Endothelial cell of umbilical vein (primary cell): ENCODE results near the gene TRPM5. TPM values are rescaled to one million over a fixed set of nuclear protein-coding genes. Genes with fewer than 3 reads are reported as not detected.

Source experiments
- BruUV-seq: library from RNA; stranded (reverse); fragments of 400-500 nt; replicated peaks from 2 replicates; lab custom pipeline; 2021; lab: Mats Ljungman, UMichigan
- CTCF ChIA-PET: fragments of 300-600, 350-600 bp; sonication (Branson Sonifier 250); formaldehyde crosslinking; loops from one replicate; lab custom pipeline; 2021; ENCODE audit warnings: antibody characterized with exemption, inconsistent platforms; lab: Charles Lee
- POLR2A ChIA-PET: fragments of 300-600, 350-600 bp; sonication (Branson Sonifier 250); formaldehyde crosslinking; loops from one replicate; lab custom pipeline; 2021; ENCODE audit warnings: antibody characterized with exemption, inconsistent platforms; lab: Charles Lee
- DNase-seq: peaks from one replicate; pipeline ENCODE4 v3.0.0-alpha.2; 2011; ENCODE audit warnings: low read depth, low spot score
- FAIRE-seq: peaks from 2 replicates; lab custom pipeline; 2011; peaks lifted over from hg19 to GRCh38; lab: Jason Lieb, UNC
- H2AFZ ChIP-seq: 2 replicates; pipeline ENCODE4 v1.6.0; 2012; ENCODE audit warnings: low read depth, low read length, control low read depth, inconsistent platforms
- H3K27ac ChIP-seq: 2 replicates; pipeline ENCODE4 v1.5.1; 2011; ENCODE audit warnings: low read depth, mild to moderate bottlenecking, control low read depth, low read length, moderate library complexity; ENCODE audit not compliant: insufficient read depth
- H3K27me3 ChIP-seq, 2 experiments: 2 replicates each; pipeline versions ENCODE4 v1.6.0 to v1.6.1; 2011; ENCODE audit warnings: low read length in 2 of 2, mixed read lengths in 1 of 2; ENCODE audit not compliant: control insufficient read depth in 2 of 2, insufficient read depth in 2 of 2
- H3K36me3 ChIP-seq, 2 experiments: 2 replicates in 1 of 2; 3 replicates in 1 of 2; pipeline ENCODE4 v1.5.1; 2011; ENCODE audit warnings: low read length in 2 of 2, mild to moderate bottlenecking in 1 of 2, moderate library complexity in 1 of 2; ENCODE audit not compliant: control insufficient read depth in 2 of 2, insufficient read depth in 2 of 2; ENCODE audit errors: extremely low read depth in 1 of 2
- H3K4me1 ChIP-seq: 3 replicates; pipeline ENCODE4 v1.5.1; 2011; ENCODE audit warnings: mild to moderate bottlenecking, low read length; ENCODE audit not compliant: control insufficient read depth, insufficient read depth; ENCODE audit errors: extremely low read depth
- H3K4me2 ChIP-seq: 2 replicates; pipeline ENCODE4 v1.6.1; 2011; ENCODE audit warnings: low read length, control low read depth, mixed read lengths; ENCODE audit not compliant: insufficient read depth
- H3K4me3 ChIP-seq, 3 experiments: fragments of 200-600 bp in 1 of 3; sonication (generic), shearing (Covaris generic) in 1 of 3; replicated peaks in 1 of 3; 2 replicates each; pipeline ENCODE4 v1.5.1; 2011 to 2016; ENCODE audit warnings: control low read depth in 3 of 3, low read length in 3 of 3, mild to moderate bottlenecking in 2 of 3, inconsistent platforms in 1 of 3, low read depth in 1 of 3, moderate library complexity in 1 of 3; ENCODE audit not compliant: insufficient read depth in 1 of 3
- H3K79me2 ChIP-seq: 2 replicates; pipeline ENCODE4 v1.6.0; 2012; ENCODE audit warnings: low read length, inconsistent platforms; ENCODE audit not compliant: control insufficient read depth, insufficient read depth
- H3K9ac ChIP-seq: replicated peaks from 2 replicates; pipeline ENCODE3; 2011; ENCODE audit warnings: low read length, control low read depth; ENCODE audit not compliant: insufficient read depth; ENCODE audit errors: extremely low read depth
- H3K9me1 ChIP-seq: replicated peaks from 3 replicates; pipeline ENCODE4 v1.6.0; 2011; ENCODE audit warnings: mild to moderate bottlenecking, low read length; ENCODE audit not compliant: control insufficient read depth, insufficient read depth; ENCODE audit errors: extremely low read depth
- H3K9me3 ChIP-seq: replicated peaks from 2 replicates; pipeline ENCODE4 v1.5.1; 2012; ENCODE audit warnings: low read length, inconsistent platforms; ENCODE audit not compliant: control insufficient read depth, insufficient read depth
- H4K20me1 ChIP-seq: replicated peaks from 2 replicates; pipeline ENCODE3; 2011; ENCODE audit warnings: mild to moderate bottlenecking, low read length; ENCODE audit not compliant: control insufficient read depth, insufficient read depth; ENCODE audit errors: extremely low read depth
- EZH2 ChIP-seq: IDR thresholded peaks from 2 replicates; pipeline ENCODE4 v1.6.1; 2012; ENCODE audit warnings: borderline replicate concordance, low read depth, mild to moderate bottlenecking, moderate library complexity, low read length, inconsistent platforms; ENCODE audit not compliant: severe bottlenecking
- FOS ChIP-seq: IDR thresholded peaks from 2 replicates; pipeline ENCODE4 v1.6.1; 2011; ENCODE audit warnings: mild to moderate bottlenecking, low read length, moderate library complexity, borderline replicate concordance; ENCODE audit not compliant: insufficient read depth
- GATA2 ChIP-seq: IDR thresholded peaks from 2 replicates; pipeline ENCODE4 v1.7.0; 2011; ENCODE audit warnings: low read depth, mild to moderate bottlenecking, moderate library complexity, mixed read lengths, low read length; ENCODE audit not compliant: insufficient read length, insufficient read depth
- JUN ChIP-seq: IDR thresholded peaks from 2 replicates; pipeline ENCODE4 v1.6.1; 2011; ENCODE audit warnings: borderline replicate concordance, low read depth; ENCODE audit not compliant: insufficient read length, insufficient read depth
- MYC ChIP-seq: IDR thresholded peaks from one replicate; pipeline ENCODE4 v1.6.1; 2011; ENCODE audit warnings: mild to moderate bottlenecking, low read depth, low read length
- POLR2A ChIP-seq: IDR thresholded peaks from 2 replicates; pipeline ENCODE4 v1.6.1; 2012; ENCODE audit warnings: low read depth, mild to moderate bottlenecking, control low read depth, low read length
- POLR2AphosphoS5 ChIP-seq: IDR thresholded peaks from 2 replicates; pipeline ENCODE4 v1.6.1; 2012; ENCODE audit warnings: low read depth, mild to moderate bottlenecking, control low read depth, low read length, moderate library complexity; ENCODE audit not compliant: insufficient read depth
- dilution Hi-C: fragments of 300-500 bp; cut with MboI; formaldehyde crosslinking; loops from one replicate; pipeline ENCODE4 v1.15.0; 2019; ENCODE audit warnings: low sequenced_read_pairs; ENCODE audit not compliant: extremely low pct_ligation_motif_present
- intact Hi-C: fragments of 100-400 bp; cut with micrococcal nuclease; formaldehyde crosslinking; loops from one replicate; pipeline ENCODE4 v1.10.0; 2022
- polyA plus RNA-seq, 4 experiments: library from polyadenylated mRNA; depleted of rRNA in 3 of 4; stranded (reverse) in 3 of 4; unstranded in 1 of 4; fragments of >200 nt; gene quantifications; 2 replicates each; pipeline versions ENCODE4 v1.2.1 to v1.2.3, GENCODE V29; 2011 to 2012; ENCODE audit warnings: missing spikeins in 1 of 4
- total RNA-seq: library from RNA; stranded (reverse); gene quantifications from 2 replicates; pipeline ENCODE4 v1.2.3, GENCODE V29; 2021
- TF ChIP-seq, protein P1 (sequence below), 2 donors: IDR thresholded peaks; 1 replicate in 1 of 2; 2 replicates in 1 of 2; pipeline ENCODE4 v1.5.1; 2011; ENCODE audit warnings: low read length in 2 of 2, mild to moderate bottlenecking in 2 of 2, moderate library complexity in 2 of 2, control low read depth in 1 of 2, inconsistent platforms in 1 of 2, low read depth in 1 of 2; ENCODE audit not compliant: insufficient read depth in 1 of 2; ENCODE audit errors: extremely low read depth in 1 of 2
- TF ChIP-seq, protein P2 (sequence below): IDR thresholded peaks from 2 replicates; pipeline ENCODE4 v1.6.1; 2011; ENCODE audit not compliant: insufficient read depth, insufficient read length

TRPM5 gene
- total and polyA plus RNA-seq, 2 donors (not counting 3 experiments of a cell fraction or from before 2014, with no cell fraction given), result not detected

DNA sequence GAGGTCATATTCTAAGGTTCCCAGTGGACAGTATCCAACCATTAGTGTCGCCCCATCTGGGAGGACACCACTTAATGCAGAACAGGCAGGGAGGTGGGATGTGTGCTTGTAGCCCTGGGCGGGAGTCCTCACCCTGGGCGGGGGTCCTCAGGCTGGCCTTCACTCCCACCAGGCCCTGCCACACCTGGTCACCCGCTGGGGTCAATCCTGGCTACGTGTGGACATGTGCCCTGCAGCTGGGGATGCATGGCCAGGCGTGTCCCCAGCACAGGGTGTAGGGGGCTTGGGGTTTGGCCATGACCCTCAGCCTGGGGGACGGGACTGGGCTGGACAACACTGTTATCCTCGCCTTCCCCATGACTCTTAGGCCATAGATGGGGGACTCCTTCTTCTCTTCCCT, 18.8 kb downstream of the TRPM5 start:
- no TSS peak for BruUV-seq
- ChIA-PET CTCF (interaction anchor here (8.0 to 10.1 kb wide), 2 partner anchors 105 to 121 kb away, joined by 190 to 829 read pairs; partner anchors contain the start of genes C11orf21 and TSPAN32), POLR2A (no interaction called here)
- no peaks in the 10 kb centered on the region for H3K9me3 ChIP-seq
- intact Hi-C loops, result no loop called here
- dilution Hi-C loops, result no loop called here
- H4K20me1 ChIP-seq, result no peaks in the 10 kb centered on the region
- H3K4me2 ChIP-seq, result no peak overlapping the region
- no peak overlapping the region for H3K4me3 ChIP-seq
- H3K9ac ChIP-seq, result no peak overlapping the region
- no peaks in the 10 kb centered on the region for H3K4me1 ChIP-seq
- no peak for FAIRE-seq
- no peak overlapping the region for H3K27ac ChIP-seq
- H3K36me3 ChIP-seq, result no peaks in the 10 kb centered on the region
- H3K9me1 ChIP-seq, result no peaks in the 10 kb centered on the region
- TF ChIP-seq JUN (no peak), FOS (no peak), EZH2 (no peak), GATA2 (no peak), POLR2A (no peak), POLR2AphosphoS5 (no peak), MYC (no peak)
- TF ChIP-seq, protein P1, sequence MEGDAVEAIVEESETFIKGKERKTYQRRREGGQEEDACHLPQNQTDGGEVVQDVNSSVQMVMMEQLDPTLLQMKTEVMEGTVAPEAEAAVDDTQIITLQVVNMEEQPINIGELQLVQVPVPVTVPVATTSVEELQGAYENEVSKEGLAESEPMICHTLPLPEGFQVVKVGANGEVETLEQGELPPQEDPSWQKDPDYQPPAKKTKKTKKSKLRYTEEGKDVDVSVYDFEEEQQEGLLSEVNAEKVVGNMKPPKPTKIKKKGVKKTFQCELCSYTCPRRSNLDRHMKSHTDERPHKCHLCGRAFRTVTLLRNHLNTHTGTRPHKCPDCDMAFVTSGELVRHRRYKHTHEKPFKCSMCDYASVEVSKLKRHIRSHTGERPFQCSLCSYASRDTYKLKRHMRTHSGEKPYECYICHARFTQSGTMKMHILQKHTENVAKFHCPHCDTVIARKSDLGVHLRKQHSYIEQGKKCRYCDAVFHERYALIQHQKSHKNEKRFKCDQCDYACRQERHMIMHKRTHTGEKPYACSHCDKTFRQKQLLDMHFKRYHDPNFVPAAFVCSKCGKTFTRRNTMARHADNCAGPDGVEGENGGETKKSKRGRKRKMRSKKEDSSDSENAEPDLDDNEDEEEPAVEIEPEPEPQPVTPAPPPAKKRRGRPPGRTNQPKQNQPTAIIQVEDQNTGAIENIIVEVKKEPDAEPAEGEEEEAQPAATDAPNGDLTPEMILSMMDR (IDR thresholded peaks at IDR 0.05; ENCODE audit: extremely low read depth in 1 of 2, insufficient read depth in 1 of 2, low read depth in 1 of 2, low read length in 2 of 2), result no peak
- TF ChIP-seq, protein P2, sequence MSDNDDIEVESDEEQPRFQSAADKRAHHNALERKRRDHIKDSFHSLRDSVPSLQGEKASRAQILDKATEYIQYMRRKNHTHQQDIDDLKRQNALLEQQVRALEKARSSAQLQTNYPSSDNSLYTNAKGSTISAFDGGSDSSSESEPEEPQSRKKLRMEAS, result no peak
- no peak for DNase-seq
- no peaks in the 10 kb centered on the region for H3K27me3 ChIP-seq
- H3K79me2 ChIP-seq, result no peaks in the 10 kb centered on the region
- H2AFZ ChIP-seq, result no peak overlapping the region
